Activated B cell treated with CpG ODN at 0.5 μM for 24 hours (primary cell): ENCODE measurements around the gene ACTL9. TPM values are rescaled to one million over a fixed set of nuclear protein-coding genes. Genes with fewer than 3 reads are reported as not detected.

ENCODE experiments used
- ATAC-seq: fragments of 200-7000 bp; cut with Tn5 transposase; one replicate; pipeline ENCODE4 v1.10.0; 2021; ENCODE audit warnings: low read depth, mild to moderate bottlenecking, moderate library complexity
- CTCF ChIA-PET: fragments of 350-600 bp; sonication (Branson Sonifier 250); formaldehyde crosslinking; loops from one replicate; lab custom pipeline; 2021; ENCODE audit warnings: antibody characterized with exemption; lab: Charles Lee
- POLR2A ChIA-PET: fragments of 350-600 bp; sonication (Branson Sonifier 250); formaldehyde crosslinking; loops from one replicate; lab custom pipeline; 2021; ENCODE audit warnings: antibody characterized with exemption; lab: Charles Lee
- DNase-seq: peaks from one replicate; pipeline ENCODE4 v3.0.0; 2022
- H3K27ac Mint-ChIP-seq: one replicate; pipeline ENCODE4 v1.8.0; 2020; ENCODE audit warnings: mixed read lengths
- H3K27me3 Mint-ChIP-seq: one replicate; pipeline ENCODE4 v1.8.0; 2021; ENCODE audit warnings: mixed read lengths
- H3K36me3 Mint-ChIP-seq: one replicate; pipeline ENCODE4 v1.8.0; 2021; ENCODE audit warnings: low read depth, mixed read lengths
- H3K4me1 Mint-ChIP-seq: one replicate; pipeline ENCODE4 v1.8.0; 2021; ENCODE audit warnings: mixed read lengths
- H3K4me3 Mint-ChIP-seq: one replicate; pipeline ENCODE4 v1.8.0; 2020; ENCODE audit warnings: mild to moderate bottlenecking, mixed read lengths
- H3K9me3 Mint-ChIP-seq: one replicate; pipeline ENCODE4 v1.8.0; 2020; ENCODE audit warnings: mixed read lengths
- CTCF ChIP-seq: fragments of 200-600 bp; IDR thresholded peaks from one replicate; pipeline ENCODE4 v1.8.0; 2022; ENCODE audit warnings: antibody characterized with exemption, mild to moderate bottlenecking
- intact Hi-C: fragments of 100-400 bp; cut with micrococcal nuclease; formaldehyde crosslinking; loops from one replicate; pipeline ENCODE4 v1.15.1; 2024
- total RNA-seq: library from RNA; stranded (reverse); gene quantifications from 2 replicates; pipeline ENCODE4 v1.2.3, GENCODE V29; 2022

ACTL9 gene
- total RNA-seq, 1 donor from 2014 or later, result not detected

GRCh38 chr19:8684001-8684902, 14.3 kb downstream of the ACTL9 start:
- CTCF ChIA-PET, result no interaction called here
- H3K4me3 Mint-ChIP-seq, result no peak overlapping the region
- H3K36me3 Mint-ChIP-seq, result no peaks in the 10 kb centered on the region

GRCh38 chr19:8682931-8683330, 15.7 kb downstream of the ACTL9 start:
- CTCF ChIA-PET, result no interaction called here
- H3K4me3 Mint-ChIP-seq, result no peak overlapping the region
- H3K4me1 Mint-ChIP-seq, result no peaks in the 10 kb centered on the region
- H3K27ac Mint-ChIP-seq, result no peak overlapping the region
- DNase-seq (no peak), ATAC-seq (no peak)
- POLR2A ChIA-PET, result no interaction called here
- no peak for TF ChIP-seq CTCF
- peaks cover 6% of the 10 kb centered on the region for H3K9me3 Mint-ChIP-seq
- no peaks in the 10 kb centered on the region for H3K36me3 Mint-ChIP-seq
- intact Hi-C loops, result no loop called here
- no peaks in the 10 kb centered on the region for H3K27me3 Mint-ChIP-seq

More at GRCh38 chr19:8684001-8684902, 14.3 kb downstream of the ACTL9 start:
- Mint-ChIP-seq H3K4me1 (no peaks in the 10 kb centered on the region), H3K27me3 (peaks cover 4% of the 10 kb centered on the region), H3K9me3 (no peaks in the 10 kb centered on the region), H3K27ac (no peak overlapping the region)
- POLR2A ChIA-PET, result no interaction called here
- no peak for TF ChIP-seq CTCF
- DNase-seq (no peak), ATAC-seq (no peak)
- intact Hi-C loops, result no loop called here

- no peak for TF ChIP-seq CTCF
- no peaks in the 10 kb centered on the region for H3K4me1 Mint-ChIP-seq
- H3K27me3 Mint-ChIP-seq, result no peaks in the 10 kb centered on the region
- no peak overlapping the region for H3K4me3 Mint-ChIP-seq
- ATAC-seq, result no peak
- ChIA-PET POLR2A (no interaction called here), CTCF (no interaction called here)
- intact Hi-C loops, result no loop called here
- no peak overlapping the region for H3K27ac Mint-ChIP-seq
- H3K36me3 Mint-ChIP-seq, result no peaks in the 10 kb centered on the region
- peaks cover 6% of the 10 kb centered on the region for H3K9me3 Mint-ChIP-seq
- no peak for DNase-seq
Measured at GRCh38 chr19:8682472-8682871, 16.1 kb downstream of the ACTL9 start.

GRCh38 chr19:8681345-8682029, 17.1 kb downstream of the ACTL9 start:
- intact Hi-C loops, result no loop called here
- H3K36me3 Mint-ChIP-seq, result no peaks in the 10 kb centered on the region
- H3K4me3 Mint-ChIP-seq, result no peak overlapping the region
- H3K4me1 Mint-ChIP-seq, result no peaks in the 10 kb centered on the region
- ATAC-seq, result no peak
- ChIA-PET POLR2A (no interaction called here), CTCF (no interaction called here)
- TF ChIP-seq CTCF, result no peak
- DNase-seq, result no peak
- no peaks in the 10 kb centered on the region for H3K27me3 Mint-ChIP-seq
- H3K27ac Mint-ChIP-seq, result no peak overlapping the region
- H3K9me3 Mint-ChIP-seq, result peaks cover 6% of the 10 kb centered on the region

- Mint-ChIP-seq H3K36me3 (no peaks in the 10 kb centered on the region), H3K27ac (no peak overlapping the region), H3K4me3 (no peak overlapping the region), H3K9me3 (peaks cover 6% of the 10 kb centered on the region), H3K27me3 (no peaks in the 10 kb centered on the region), H3K4me1 (no peaks in the 10 kb centered on the region)
- no peak for TF ChIP-seq CTCF
- intact Hi-C loops, result no loop called here
- DNase-seq (no peak), ATAC-seq (no peak)
- POLR2A ChIA-PET, result no interaction called here
- CTCF ChIA-PET, result no interaction called here
Measured at GRCh38 chr19:8680676-8681344, 17.8 kb downstream of the ACTL9 start.
